GM18511 (cell line): Measurements from ENCODE around the gene ADCY3.

ENCODE experiments used
- ATAC-seq: cut with Tn5 transposase; IDR thresholded peaks from one replicate; pipeline ENCODE4 v1.9.1; 2021; ENCODE audit warnings: mild to moderate bottlenecking, moderate library complexity; ENCODE audit not compliant: unreplicated experiment

The ADCY3 gene

GRCh38 chr2:24783641-24784040 is 136.4 kb downstream of the ADCY3 start:
- no peak for ATAC-seq

- ATAC-seq, result no peak
Observed at GRCh38 chr2:24779116-24779515, 140.9 kb downstream of the ADCY3 start.

GRCh38 chr2:24774373-24774772 is 145.7 kb downstream of the ADCY3 start:
- ATAC-seq, result no peak

GRCh38 chr2:24771764-24772586 is 148.1 kb downstream of the ADCY3 start:
- no peak for ATAC-seq

GRCh38 chr2:24771061-24771460 is 149.0 kb downstream of the ADCY3 start:
- no peak for ATAC-seq
